GM18867 (cell line): ENCODE results near the gene MTF1.
"Not testable (repeated sequence)": the region's sequence is repeated elsewhere in the genome, so short reads cannot be mapped to it uniquely, and the experiment has no call there.

Experiments
- ATAC-seq: cut with Tn5 transposase; IDR thresholded peaks from one replicate; pipeline ENCODE4 v1.9.1; 2021; ENCODE audit warnings: mild to moderate bottlenecking, moderate library complexity; ENCODE audit not compliant: unreplicated experiment

Gene MTF1

DNA sequence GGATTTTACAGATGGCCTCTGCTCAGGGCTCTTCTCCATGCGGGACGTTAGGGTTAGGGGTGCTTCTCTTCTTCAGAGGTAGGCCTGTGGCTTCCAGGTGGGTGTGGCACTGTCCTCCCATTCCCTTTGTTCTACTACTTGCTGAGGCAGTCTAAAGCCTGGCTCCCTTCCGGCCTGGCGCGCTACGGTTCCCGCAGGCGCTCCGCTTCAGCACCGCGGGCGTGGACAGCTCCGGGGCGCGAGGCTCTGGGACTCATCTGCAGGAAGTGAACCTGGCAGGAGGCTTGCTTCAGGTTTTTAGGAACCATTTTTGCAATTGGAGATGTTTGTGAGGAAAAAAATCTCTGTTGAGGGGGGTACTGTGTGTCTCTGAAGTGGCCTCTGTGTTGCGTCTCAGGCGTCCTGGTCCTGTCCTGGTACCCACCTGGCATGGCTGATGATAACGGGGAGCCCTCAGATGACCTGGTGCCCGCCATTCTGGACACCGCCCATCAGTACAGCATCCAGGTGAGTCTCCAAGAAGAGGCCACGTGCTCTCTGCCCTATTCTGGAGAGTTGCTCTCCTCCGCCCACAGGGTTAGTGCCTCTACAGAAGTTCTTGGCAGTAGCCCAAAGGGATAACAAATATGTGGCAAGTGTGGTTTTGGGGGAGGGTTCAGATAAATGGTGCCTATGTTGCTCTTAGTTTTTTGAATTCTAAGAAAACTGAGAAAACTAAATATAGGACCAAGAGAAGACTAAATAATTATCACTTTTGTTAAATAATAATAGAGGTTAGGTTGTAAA is 63.9 kb downstream of the MTF1 start:
- ATAC-seq, result no peak

DNA sequence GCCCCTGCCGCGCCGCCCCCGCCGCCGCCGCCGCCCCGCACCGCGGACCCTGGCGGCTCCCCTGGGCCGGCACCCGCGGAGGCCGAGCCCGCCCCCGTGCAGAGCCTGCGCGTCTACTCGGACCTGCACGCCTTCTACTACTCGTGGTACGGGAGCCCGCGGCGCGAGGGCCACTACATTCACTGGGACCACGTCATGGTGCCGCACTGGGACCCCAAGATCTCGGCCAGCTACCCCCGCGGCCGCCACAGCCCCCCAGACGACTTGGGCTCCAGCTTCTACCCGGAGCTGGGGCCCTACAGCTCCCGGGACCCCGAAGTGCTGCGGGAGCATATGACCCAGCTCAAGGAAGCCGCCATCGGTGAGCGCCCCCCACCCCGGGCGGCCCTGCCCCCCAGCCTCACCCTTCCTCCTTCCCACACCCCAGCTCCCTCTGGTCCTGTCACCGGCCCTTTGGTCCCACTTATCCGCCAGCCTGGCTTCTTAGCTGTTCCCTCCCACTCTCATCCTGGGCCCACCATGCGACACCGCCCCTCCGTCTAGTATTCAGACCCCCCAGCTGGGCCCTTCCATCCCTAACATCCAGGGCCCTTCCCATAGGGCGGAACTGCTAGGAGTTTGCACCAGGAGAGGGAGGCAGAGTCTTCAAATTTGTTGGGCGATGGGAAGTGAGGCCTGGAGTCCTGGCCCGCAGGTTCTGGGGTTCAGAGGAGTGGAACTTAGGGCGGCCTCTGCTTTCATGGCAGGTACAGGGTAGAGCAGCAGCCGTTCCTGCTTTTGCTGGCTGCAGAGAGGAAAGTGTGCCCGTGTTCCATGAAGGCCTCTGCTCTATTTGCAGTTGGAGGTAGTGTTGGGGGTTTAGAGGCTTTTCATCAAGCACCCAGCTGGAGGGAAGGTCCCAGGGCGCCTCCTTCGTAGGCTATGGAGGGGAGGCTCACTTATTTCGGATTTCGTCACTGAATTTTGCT is 64.7 kb downstream of the MTF1 start:
- ATAC-seq, result peak; percentile 41

DNA sequence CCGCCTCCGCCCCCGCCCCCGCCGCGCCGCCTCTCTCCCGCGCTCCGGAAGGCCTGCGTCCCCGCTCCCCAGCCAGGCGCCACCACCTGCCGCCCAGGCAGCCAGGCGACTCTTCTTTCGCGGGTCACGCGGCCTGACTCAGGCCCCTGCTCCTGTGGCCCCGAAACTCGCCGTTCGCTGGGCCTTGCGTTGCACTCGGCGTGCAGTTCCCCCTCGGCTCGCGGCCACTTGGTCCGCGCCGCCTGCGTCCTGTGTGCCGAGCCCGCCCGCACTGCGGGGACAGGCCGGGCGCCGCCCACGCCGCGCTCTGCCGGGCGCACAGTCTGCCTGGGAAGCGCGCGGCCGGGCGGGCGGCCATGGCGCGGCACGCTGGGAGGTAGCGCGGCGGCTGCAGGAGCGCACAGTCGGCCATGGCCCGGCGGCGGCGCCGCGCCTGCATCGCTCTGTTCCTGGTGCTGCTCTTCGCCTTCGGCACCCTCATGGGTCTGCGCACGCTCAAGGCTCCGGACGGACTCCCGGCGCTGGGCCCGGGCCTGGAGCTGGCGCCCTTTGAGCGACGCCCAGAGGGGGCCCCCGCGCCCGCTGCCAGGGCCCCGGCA is 65.5 kb downstream of the MTF1 start, which contains the start of gene MANEAL:
TSS of gene MANEAL (plus strand) at position 75 of the 599 bp plus-strand sequence. CDS start at position 411, 336 bp downstream.
- ATAC-seq, result peak; percentile 56

DNA sequence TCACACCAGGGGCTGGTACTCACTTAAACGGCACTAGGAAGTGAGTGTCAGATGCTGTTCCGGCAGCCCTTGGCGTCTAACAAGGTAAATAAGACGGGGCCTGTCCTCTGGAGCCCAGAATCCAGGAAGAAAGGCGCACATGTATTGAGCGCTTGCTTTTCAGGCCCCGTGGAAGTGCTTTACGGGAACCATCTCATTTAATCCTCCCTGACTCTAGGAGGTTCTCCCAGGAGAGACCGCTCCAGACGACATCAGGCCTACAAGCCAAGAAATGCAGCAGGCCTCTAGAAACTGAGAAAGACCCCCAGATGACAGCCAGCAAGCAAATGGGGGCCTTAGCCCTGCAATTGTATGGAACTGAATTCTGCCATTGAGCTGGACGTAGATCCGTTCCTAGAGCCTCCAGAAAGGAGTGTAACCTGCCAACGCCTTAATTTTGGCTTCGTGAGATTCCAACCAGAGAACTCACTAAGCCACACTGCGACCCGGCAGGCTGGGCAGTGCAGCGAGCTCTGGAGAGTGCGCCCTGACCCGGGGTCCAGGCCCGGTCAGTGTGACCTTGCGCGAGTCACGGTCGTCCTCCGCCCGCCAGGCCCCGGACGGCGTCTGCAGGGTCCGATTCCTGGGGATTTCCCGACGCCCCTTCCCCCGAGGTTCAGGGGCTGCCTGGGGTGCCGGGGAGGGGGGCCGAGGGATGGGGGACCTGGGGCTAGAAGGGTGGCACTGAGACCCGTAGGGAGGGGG is 66.3 kb downstream of the MTF1 start:
- no peak for ATAC-seq

DNA sequence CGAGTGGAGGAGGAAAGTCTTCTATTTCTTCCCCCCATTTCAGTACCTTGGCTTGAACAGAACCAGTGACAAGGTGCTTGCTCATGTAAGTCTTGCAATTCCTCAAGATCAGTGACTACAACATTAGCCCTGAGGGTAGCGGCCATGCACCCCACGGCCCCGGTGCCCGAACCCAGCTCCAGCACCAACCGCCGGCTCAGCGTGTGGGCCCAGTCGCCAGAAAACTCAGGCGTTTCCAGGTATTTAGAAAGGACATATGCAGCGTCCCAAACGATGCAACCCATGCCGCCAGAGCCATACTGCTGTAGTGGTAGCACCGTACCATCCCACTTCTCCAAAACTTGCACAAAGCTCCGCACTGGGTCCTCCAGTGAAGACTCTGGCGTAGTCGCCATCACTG is 76.9 kb downstream of the MTF1 start:
- ATAC-seq, result no peak

DNA sequence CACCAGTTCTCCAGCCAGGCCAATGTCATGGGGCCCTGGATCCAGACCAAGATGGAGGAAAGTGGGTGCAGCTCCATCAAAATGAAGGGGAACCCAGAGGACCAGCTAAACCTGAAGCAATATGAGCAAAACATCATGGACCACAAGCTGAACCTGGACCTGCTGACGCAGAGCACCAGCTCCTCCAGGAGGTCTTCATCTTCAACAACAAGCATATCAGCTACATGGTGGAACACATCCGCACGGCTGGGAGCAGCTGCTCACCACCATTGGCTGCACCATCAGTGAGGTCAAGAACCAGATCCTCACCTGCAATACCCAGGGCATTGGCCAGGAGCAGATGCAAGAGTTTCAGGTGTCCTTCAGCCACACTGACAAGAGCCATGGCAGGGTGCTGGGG is 80.7 kb downstream of the MTF1 start:
- no peak for ATAC-seq

DNA sequence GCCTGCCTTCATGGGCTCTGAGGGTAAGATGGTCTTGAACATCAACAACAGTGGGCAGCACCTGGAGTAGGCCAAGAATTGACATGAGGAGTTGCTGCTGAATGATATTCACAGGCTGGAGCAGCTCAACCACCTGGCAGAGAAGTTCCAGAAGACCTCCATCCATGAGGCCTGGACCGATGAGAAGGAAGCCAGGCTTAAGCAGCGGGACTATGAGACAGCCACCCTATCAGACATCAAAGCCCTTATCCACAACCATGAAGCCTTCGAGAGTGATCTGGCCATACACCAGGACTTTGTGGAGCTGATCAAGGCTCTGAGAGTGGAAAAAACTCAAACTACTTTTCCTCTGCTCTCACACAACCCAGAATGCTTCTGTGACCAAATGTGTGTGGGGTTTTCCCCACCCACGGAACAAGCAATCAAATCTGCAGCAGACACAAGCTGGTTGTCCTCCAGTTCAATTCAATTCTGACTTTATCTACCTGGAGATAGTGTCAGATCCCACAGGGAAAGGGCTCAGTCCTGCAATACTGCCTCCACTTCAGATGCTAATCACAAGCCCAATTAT is 82.4 kb downstream of the MTF1 start:
- no peak for ATAC-seq

DNA sequence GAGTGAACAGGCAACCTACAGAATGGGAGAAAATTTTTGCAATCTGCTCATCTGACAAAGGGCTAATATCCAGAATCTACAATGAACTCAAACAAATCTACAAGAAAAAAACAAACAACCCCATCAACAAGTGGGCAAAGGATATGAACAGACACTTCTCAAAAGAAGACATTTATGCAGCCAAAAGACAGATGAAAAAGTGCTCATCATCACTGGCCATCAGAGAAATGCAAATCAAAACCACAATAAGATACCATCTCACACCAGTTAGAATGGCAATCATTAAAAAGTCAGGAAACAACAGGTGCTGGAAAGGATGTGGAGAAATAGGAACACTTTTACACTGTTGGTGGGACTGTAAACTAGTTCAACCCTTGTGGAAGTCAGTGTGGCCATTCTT is 88.0 kb downstream of the MTF1 start:
- not testable (repeated sequence) for ATAC-seq

DNA sequence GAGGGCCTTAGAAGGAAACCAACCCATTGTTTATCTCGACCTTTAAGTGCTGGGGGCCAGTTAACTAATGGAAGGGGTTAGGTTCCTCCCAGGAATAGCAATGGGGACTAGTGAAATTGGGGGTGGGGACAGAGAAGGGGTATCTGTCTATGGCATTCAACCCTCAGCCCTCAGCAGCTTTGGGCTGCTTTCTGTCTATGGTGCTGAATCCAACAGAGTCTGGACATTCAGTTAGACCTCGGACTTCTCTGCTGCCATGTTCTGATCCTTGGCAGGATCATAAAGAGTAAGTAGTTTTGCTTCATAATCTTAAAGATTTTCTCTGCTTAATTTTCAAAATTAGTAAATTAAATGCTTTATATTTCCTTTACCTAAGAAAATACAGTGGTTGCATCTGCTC is 91.9 kb downstream of the MTF1 start:
- ATAC-seq, result no peak

DNA sequence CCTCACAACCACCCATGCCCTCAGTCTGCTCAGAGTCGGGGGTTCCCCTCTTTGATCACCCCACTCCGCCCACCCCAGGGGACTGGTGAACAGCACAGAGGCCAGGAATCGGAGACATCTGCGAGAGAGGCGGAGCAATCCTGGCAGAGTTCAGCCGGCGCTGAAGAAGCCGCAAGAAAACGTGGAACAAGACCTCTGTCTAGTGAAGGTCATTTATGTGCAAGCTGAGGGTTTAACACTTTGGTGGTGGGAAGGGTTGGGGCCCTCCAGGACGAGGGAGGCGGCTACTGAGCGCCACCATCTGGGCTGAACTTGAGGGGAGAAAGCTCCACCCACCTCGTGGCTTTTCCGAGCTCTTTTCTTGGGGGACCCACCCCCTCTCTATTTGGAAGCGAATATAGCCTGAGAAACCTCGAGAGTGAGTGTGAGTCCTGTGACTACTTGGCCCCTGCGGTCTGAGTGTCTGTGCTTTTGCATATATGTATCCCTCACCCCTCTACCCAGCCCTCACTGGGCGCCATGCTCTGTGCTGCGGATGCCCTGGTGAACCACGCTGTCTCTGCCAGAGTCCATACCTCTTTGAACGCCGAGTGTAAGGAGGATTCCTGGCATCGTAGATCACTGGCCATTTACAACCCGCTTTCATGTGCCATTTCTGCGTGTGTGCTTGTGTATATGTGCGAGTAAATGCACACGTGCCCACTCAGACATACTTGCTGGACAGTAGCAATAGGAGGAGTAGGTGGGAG is 93.3 kb downstream of the MTF1 start:
- no peak for ATAC-seq

DNA sequence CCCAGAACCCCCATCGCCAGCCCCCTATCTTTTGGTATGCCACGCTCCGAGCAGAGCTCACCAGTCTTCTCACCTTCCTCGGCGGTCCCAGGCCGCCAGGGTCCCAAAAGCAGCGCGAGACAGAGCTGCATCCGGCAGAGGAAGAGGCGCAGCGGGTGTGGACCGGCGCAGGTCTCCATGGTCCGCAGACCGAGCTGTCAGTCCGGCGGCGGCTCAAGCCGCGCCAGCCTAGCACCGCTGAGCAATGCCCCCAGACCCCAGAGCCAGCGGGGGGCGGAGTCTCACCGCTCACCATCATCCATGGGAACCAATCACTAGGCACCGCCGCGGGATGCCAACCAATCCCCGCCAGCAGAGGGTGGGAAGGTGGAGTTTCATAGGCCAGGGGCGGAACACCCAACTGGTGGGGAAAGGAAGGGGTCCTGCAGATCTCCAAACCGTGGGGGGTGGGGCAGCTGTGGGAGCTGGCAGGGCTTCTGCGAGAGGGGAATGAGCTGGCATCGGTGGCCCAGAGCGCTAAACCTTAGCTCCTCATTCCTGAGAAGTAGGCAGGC is 94.4 kb downstream of the MTF1 start, which contains the start of gene EPHA10:
TSS of gene EPHA10 (minus strand) at position 233 of the 554 bp plus-strand sequence. CDS start at position 179, 54 bp downstream.
- ATAC-seq, result no peak

DNA sequence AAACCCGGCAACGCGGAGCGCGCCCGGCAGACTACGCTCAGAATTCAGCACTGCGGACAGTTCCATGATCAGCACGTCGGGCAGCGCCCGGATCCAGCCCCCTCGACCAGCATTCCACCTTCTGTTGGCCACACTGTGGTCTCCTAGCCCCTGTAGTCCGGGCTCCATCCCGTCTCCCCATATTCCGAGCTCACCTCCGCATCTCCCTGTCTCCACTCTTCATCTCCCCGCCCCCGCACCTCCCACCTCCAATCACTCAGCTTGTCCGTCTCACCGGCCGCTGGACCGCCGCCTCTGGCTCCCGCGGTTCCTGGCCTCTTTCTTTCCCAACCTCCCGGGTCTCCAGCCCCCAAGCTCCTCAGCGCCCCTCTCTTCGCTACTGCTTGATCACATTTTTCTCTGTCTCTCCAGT is 95.0 kb downstream of the MTF1 start:
- no peak for ATAC-seq

DNA sequence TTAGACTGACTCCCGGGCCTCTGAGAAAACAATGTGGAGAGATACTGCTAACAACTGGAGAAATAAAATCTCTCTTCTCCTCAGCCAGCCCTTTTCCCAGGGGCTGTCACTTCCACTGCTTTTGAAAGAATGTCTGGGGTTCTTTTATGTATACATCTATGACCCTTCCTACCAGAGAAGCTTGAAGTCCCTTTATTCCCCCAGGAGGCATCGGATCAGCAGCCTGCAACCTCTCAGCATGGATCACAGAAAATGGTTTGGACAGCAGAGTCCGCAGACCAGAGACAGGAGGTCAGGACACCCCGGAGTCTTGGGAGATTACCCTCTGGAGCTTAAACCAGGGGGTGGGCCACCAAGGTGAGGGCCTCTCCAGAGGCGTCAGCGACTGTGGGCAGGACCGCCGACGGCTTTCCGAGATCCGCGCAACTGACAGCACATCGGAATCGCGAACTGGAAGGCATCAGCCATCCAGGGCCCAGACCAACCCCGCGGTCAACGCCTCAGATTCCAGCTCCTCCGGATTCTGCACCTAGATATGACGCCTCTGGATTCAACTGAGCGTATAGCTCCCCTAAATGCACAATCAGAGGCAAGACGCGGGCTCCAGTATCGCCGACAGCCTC is 95.5 kb downstream of the MTF1 start:
- no peak for ATAC-seq

DNA sequence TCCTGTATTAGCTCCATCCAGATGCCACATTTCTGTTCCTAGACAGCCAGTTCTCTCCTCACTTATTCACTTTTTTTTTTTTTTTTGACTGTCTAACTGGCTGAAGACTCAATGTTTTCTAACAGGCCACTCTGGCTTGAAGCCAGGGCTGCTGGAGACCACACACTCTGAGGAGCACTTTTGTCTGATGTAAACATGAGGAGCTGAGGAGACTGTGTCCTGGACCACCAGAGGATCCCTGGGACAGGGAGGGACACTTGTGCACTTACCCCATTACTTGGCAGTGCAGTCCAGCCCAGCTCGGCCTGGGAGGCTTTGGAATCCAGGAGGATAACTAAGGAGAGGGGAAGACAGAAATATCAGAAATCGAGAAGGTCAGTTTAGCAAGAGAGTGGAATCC is 96.9 kb downstream of the MTF1 start:
- ATAC-seq, result no peak

DNA sequence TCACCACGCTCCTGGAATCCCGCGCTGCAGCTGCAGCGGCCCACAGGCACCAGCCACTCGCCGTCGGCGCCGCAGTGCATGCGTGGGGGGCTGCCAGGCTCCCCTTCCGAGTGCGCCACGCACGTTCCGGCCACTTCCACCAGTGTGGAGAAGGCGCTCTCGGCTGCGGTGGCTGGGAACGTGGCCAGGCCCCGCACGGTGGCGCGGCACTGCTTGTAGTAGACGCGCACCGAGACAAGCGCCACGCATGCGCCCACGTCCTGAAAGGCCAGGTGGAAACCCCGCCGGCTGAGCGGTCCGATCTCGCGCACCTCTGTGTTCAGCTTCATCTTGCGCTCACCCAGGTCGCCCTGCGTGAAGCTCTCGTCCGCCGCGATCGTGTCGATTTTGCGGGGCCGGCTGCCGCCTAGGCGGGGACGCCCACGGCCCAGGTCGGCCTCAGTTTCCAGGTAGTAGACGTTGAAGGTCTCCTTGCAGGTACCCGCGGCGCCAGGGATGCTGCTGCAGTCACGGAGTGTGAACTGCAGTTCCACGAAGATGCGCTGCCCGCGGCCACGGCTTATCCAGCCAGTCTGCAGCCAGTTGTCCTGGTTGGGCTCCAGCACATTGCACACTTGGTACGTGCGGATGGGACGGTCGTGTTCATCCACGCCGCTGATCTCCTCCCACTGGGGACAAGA is 97.8 kb downstream of the MTF1 start:
- no peak for ATAC-seq
